Amniotic epithelial cell (primary cell): ENCODE measurements around the gene ANAPC5.
"Not testable (repeated sequence)": the region's sequence is repeated elsewhere in the genome, so short reads cannot be mapped to it uniquely, and the experiment has no call there.

Experiments used
- DNase-seq: peaks from one replicate; pipeline ENCODE4 v3.0.0-alpha.2; 2010; ENCODE audit warnings: low read depth

The ANAPC5 gene

GRCh38 chr12:121284551-121285390 lies 67.4 kb downstream of the ANAPC5 start:
- no peak for DNase-seq

GRCh38 chr12:121283841-121284240 lies 68.4 kb downstream of the ANAPC5 start:
- no peak for DNase-seq

GRCh38 chr12:121283388-121283787 lies 68.8 kb downstream of the ANAPC5 start:
- no peak for DNase-seq

GRCh38 chr12:121282910-121283309 lies 69.3 kb downstream of the ANAPC5 start:
- not testable (repeated sequence) for DNase-seq

- DNase-seq, result no peak
These were observed 70.0 kb downstream of the ANAPC5 start for GRCh38 chr12:121282072-121282742.

- not testable (repeated sequence) for DNase-seq
These were observed 71.1 kb downstream of the ANAPC5 start for GRCh38 chr12:121281116-121281515.

- not testable (repeated sequence) for DNase-seq
These were observed 71.7 kb downstream of the ANAPC5 start for GRCh38 chr12:121280531-121280930.

- DNase-seq, result no peak
These were observed 72.7 kb downstream of the ANAPC5 start for GRCh38 chr12:121279507-121279915.

GRCh38 chr12:121279071-121279375 lies 73.2 kb downstream of the ANAPC5 start:
- DNase-seq, result no peak

GRCh38 chr12:121278169-121279070 lies 73.8 kb downstream of the ANAPC5 start:
- no peak for DNase-seq

- DNase-seq, result no peak
These were observed 74.8 kb downstream of the ANAPC5 start for GRCh38 chr12:121277374-121277759.

- DNase-seq, result no peak
These were observed 78.0 kb downstream of the ANAPC5 start for GRCh38 chr12:121274036-121274763.

GRCh38 chr12:121273364-121273896 lies 78.8 kb downstream of the ANAPC5 start:
- DNase-seq, result no peak

- no peak for DNase-seq
These were observed 84.4 kb downstream of the ANAPC5 start for GRCh38 chr12:121267822-121268221.

- DNase-seq, result no peak
These were observed 87.2 kb downstream of the ANAPC5 start for GRCh38 chr12:121264951-121265515.

- DNase-seq, result no peak
These were observed 88.1 kb downstream of the ANAPC5 start for GRCh38 chr12:121264135-121264534.

- no peak for DNase-seq
These were observed 88.8 kb downstream of the ANAPC5 start for GRCh38 chr12:121263206-121263935.

- no peak for DNase-seq
These were observed 90.8 kb downstream of the ANAPC5 start for GRCh38 chr12:121261398-121261797.

- no peak for DNase-seq
These were observed 92.1 kb downstream of the ANAPC5 start for GRCh38 chr12:121260091-121260490.

- DNase-seq, result no peak
These were observed 93.1 kb downstream of the ANAPC5 start for GRCh38 chr12:121259074-121259473.
